Mucosa of gallbladder (tissue), 1 donor: ENCODE results near the gene PDGFA. TPM values are rescaled to one million over a fixed set of nuclear protein-coding genes. Genes with fewer than 3 reads are reported as not detected.

Experiments used
- DNase-seq: peaks from one replicate; pipeline ENCODE4 v3.0.0-alpha.2; 2020; ENCODE audit warnings: low spot score
- total RNA-seq: library from RNA; stranded (reverse); gene quantifications from one replicate; pipeline ENCODE4 v1.2.1, GENCODE V29; 2021
- donor health status: DM: no; HTN: no; CAD: no.

Gene PDGFA
- total RNA-seq, 1 donor from 2014 or later: 51.2 TPM

GRCh38 chr7:461453-462172 is 58.0 kb downstream of the PDGFA start:
- no peak for DNase-seq

GRCh38 chr7:461117-461452 is 58.6 kb downstream of the PDGFA start:
- DNase-seq: no peak

GRCh38 chr7:460374-461116 is 59.1 kb downstream of the PDGFA start:
- DNase-seq: no peak

- DNase-seq: no peak
Observed at GRCh38 chr7:459584-460373, 59.9 kb downstream of the PDGFA start.

- no peak for DNase-seq
Observed at GRCh38 chr7:458511-459245, 61.0 kb downstream of the PDGFA start.

- no peak for DNase-seq
Observed at GRCh38 chr7:457814-458510, 61.7 kb downstream of the PDGFA start.

GRCh38 chr7:455110-455928 is 64.3 kb downstream of the PDGFA start:
- DNase-seq: no peak

- no peak for DNase-seq
Observed at GRCh38 chr7:454356-455109, 65.1 kb downstream of the PDGFA start.

GRCh38 chr7:453597-454306 is 65.9 kb downstream of the PDGFA start:
- no peak for DNase-seq

- DNase-seq: no peak
Observed at GRCh38 chr7:452791-453455, 66.7 kb downstream of the PDGFA start.

GRCh38 chr7:452226-452751 is 67.4 kb downstream of the PDGFA start:
- no peak for DNase-seq

- no peak for DNase-seq
Observed at GRCh38 chr7:451255-452225, 68.1 kb downstream of the PDGFA start.

- DNase-seq: no peak
Observed at GRCh38 chr7:450741-451140, 68.9 kb downstream of the PDGFA start.

GRCh38 chr7:450036-450435 is 69.6 kb downstream of the PDGFA start:
- DNase-seq: no peak

- DNase-seq: no peak
Observed at GRCh38 chr7:449324-450019, 70.2 kb downstream of the PDGFA start.

- no peak for DNase-seq
Observed at GRCh38 chr7:447523-447922, 72.1 kb downstream of the PDGFA start.
